HG02981 (cell line): ENCODE data around the gene CD300LF.
A peak's percentile ranks its signal among the peaks of the same experiment; 100 is the strongest.

Source experiments
- ATAC-seq: cut with Tn5 transposase; IDR thresholded peaks from one replicate; pipeline ENCODE4 v1.9.1; 2021; ENCODE audit warnings: mild to moderate bottlenecking, moderate library complexity; ENCODE audit not compliant: unreplicated experiment

CD300LF gene

GRCh38 chr17:74712756-74713155 lies at the start of gene CD300LF:
TSS of gene CD300LF (minus strand) at chr17:74712923. CDS start at chr17:74712866, 57 bp downstream.
- no peak for ATAC-seq

- no peak for ATAC-seq
These were observed 49.2 kb upstream of the CD300LF start for GRCh38 chr17:74761931-74762330.

- ATAC-seq: no peak
These were observed 48.7 kb upstream of the CD300LF start for GRCh38 chr17:74761419-74761818.

GRCh38 chr17:74760404-74761105 lies 47.8 kb upstream of the CD300LF start:
- no peak for ATAC-seq

- no peak for ATAC-seq
These were observed 47.2 kb upstream of the CD300LF start for GRCh38 chr17:74759941-74760340.

- no peak for ATAC-seq
These were observed 46.6 kb upstream of the CD300LF start for GRCh38 chr17:74759243-74759801.

- ATAC-seq: no peak
These were observed 46.1 kb upstream of the CD300LF start for GRCh38 chr17:74758848-74759168.

GRCh38 chr17:74757931-74758847 lies 45.5 kb upstream of the CD300LF start:
- ATAC-seq: no peak

GRCh38 chr17:74757502-74757901 lies 44.8 kb upstream of the CD300LF start:
- ATAC-seq: no peak

GRCh38 chr17:74756891-74757290 lies 44.2 kb upstream of the CD300LF start:
- no peak for ATAC-seq

- no peak for ATAC-seq
These were observed 42.8 kb upstream of the CD300LF start for GRCh38 chr17:74755533-74755932.

GRCh38 chr17:74754832-74755231 lies 42.1 kb upstream of the CD300LF start:
- no peak for ATAC-seq

GRCh38 chr17:74752822-74753401 lies 40.2 kb upstream of the CD300LF start:
- ATAC-seq: no peak

- ATAC-seq: no peak
These were observed 39.7 kb upstream of the CD300LF start for GRCh38 chr17:74752415-74752814.

- no peak for ATAC-seq
These were observed 37.8 kb upstream of the CD300LF start for GRCh38 chr17:74750327-74751069.

- no peak for ATAC-seq
These were observed 37.3 kb upstream of the CD300LF start for GRCh38 chr17:74750039-74750326.

GRCh38 chr17:74749279-74750038 lies 36.7 kb upstream of the CD300LF start:
- ATAC-seq: peak; percentile 6

- peak; percentile 88 for ATAC-seq
These were observed 36.0 kb upstream of the CD300LF start, which contains the start of gene NHERF1 for GRCh38 chr17:74748529-74749278. TSS of gene NHERF1 (plus strand) at chr17:74748628. CDS start at chr17:74748847, 219 bp downstream.

GRCh38 chr17:74748279-74748528 lies 35.5 kb upstream of the CD300LF start:
- ATAC-seq: no peak

- no peak for ATAC-seq
These were observed 34.2 kb upstream of the CD300LF start for GRCh38 chr17:74746922-74747321.
